Nephron (organoid): ENCODE data around the gene CAPS.
A peak's percentile ranks its signal among the peaks of the same experiment; 100 is the strongest.

Experiments
- H3K27ac Mint-ChIP-seq, 3 experiments: 2 replicates each; pipeline ENCODE4 v1.8.0; 2020; ENCODE audit warnings: mixed read lengths in 3 of 3, mild to moderate bottlenecking in 2 of 3, moderate library complexity in 1 of 3
- H3K27me3 Mint-ChIP-seq: 2 replicates; pipeline ENCODE4 v1.8.0; 2021; ENCODE audit warnings: low read depth, mild to moderate bottlenecking, moderate library complexity, mixed read lengths
- H3K36me3 Mint-ChIP-seq: 2 replicates; pipeline ENCODE4 v1.8.0; 2020; ENCODE audit warnings: low read depth, mixed read lengths
- H3K4me1 Mint-ChIP-seq: 2 replicates; pipeline ENCODE4 v1.8.0; 2020; ENCODE audit warnings: mixed read lengths
- H3K4me3 Mint-ChIP-seq, 3 experiments: 2 replicates each; pipeline ENCODE4 v1.8.0; 2020; ENCODE audit warnings: mild to moderate bottlenecking in 3 of 3, mixed read lengths in 3 of 3, moderate library complexity in 2 of 3
- H3K9me3 Mint-ChIP-seq: 2 replicates; pipeline ENCODE4 v1.8.0; 2020; ENCODE audit warnings: mixed read lengths
- TF ChIP-seq, protein P1 (sequence below), 3 experiments: fragments of 200-600 bp; sonication (generic); IDR thresholded peaks; one replicate each; pipeline ENCODE4 v1.5.0; 2021; ENCODE audit warnings: antibody characterized with exemption in 3 of 3; ENCODE audit not compliant: unreplicated experiment in 3 of 3

The CAPS gene

GRCh38 chr19:5914946-5915781 lies 1.1 kb downstream of the CAPS start:
- Mint-ChIP-seq H3K36me3 (peaks cover 19% of the 10 kb centered on the region), H3K27ac (peak overlapping the region in 1 of 3 experiments; percentile 83), H3K4me3 (no peak overlapping the region), H3K27me3 (no peaks in the 10 kb centered on the region), H3K9me3 (no peaks in the 10 kb centered on the region), H3K4me1 (no peaks in the 10 kb centered on the region)
- TF ChIP-seq, protein P1, sequence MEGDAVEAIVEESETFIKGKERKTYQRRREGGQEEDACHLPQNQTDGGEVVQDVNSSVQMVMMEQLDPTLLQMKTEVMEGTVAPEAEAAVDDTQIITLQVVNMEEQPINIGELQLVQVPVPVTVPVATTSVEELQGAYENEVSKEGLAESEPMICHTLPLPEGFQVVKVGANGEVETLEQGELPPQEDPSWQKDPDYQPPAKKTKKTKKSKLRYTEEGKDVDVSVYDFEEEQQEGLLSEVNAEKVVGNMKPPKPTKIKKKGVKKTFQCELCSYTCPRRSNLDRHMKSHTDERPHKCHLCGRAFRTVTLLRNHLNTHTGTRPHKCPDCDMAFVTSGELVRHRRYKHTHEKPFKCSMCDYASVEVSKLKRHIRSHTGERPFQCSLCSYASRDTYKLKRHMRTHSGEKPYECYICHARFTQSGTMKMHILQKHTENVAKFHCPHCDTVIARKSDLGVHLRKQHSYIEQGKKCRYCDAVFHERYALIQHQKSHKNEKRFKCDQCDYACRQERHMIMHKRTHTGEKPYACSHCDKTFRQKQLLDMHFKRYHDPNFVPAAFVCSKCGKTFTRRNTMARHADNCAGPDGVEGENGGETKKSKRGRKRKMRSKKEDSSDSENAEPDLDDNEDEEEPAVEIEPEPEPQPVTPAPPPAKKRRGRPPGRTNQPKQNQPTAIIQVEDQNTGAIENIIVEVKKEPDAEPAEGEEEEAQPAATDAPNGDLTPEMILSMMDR (IDR thresholded peaks at IDR 0.05; ENCODE audit: unreplicated experiment in 3 of 3), result no peak

GRCh38 chr19:5915782-5916165 lies 1.7 kb downstream of the CAPS start:
- Mint-ChIP-seq H3K27ac (peak overlapping the region in 1 of 3 experiments; percentile 83), H3K4me1 (no peaks in the 10 kb centered on the region), H3K27me3 (no peaks in the 10 kb centered on the region), H3K4me3 (no peak overlapping the region), H3K36me3 (peaks cover 19% of the 10 kb centered on the region), H3K9me3 (no peaks in the 10 kb centered on the region)
- TF ChIP-seq, protein P1 (IDR thresholded peaks at IDR 0.05; ENCODE audit: unreplicated experiment in 3 of 3), result no peak

GRCh38 chr19:5916181-5916708 lies 2.2 kb downstream of the CAPS start:
- no peaks in the 10 kb centered on the region for H3K9me3 Mint-ChIP-seq
- TF ChIP-seq, protein P1 (IDR thresholded peaks at IDR 0.05; ENCODE audit: unreplicated experiment in 3 of 3), result no peak

GRCh38 chr19:5917431-5918107 lies 3.5 kb downstream of the CAPS start:
- H3K27me3 Mint-ChIP-seq, result no peaks in the 10 kb centered on the region
- TF ChIP-seq, protein P1 (IDR thresholded peaks at IDR 0.05; ENCODE audit: unreplicated experiment in 3 of 3), result no peak
- H3K4me3 Mint-ChIP-seq, result no peak overlapping the region
- H3K9me3 Mint-ChIP-seq, result no peaks in the 10 kb centered on the region
- H3K4me1 Mint-ChIP-seq, result no peaks in the 10 kb centered on the region
- H3K27ac Mint-ChIP-seq, result no peak overlapping the region
- H3K36me3 Mint-ChIP-seq, result peaks cover 32% of the 10 kb centered on the region

More at GRCh38 chr19:5916181-5916708, 2.2 kb downstream of the CAPS start:
- Mint-ChIP-seq H3K27ac (peak overlapping the region in 1 of 3 experiments; percentile 83), H3K4me1 (no peaks in the 10 kb centered on the region), H3K27me3 (no peaks in the 10 kb centered on the region), H3K4me3 (no peak overlapping the region), H3K36me3 (peaks cover 21% of the 10 kb centered on the region)

GRCh38 chr19:5918463-5919079 lies 4.5 kb downstream of the CAPS start:
- H3K27me3 Mint-ChIP-seq, result no peaks in the 10 kb centered on the region
- H3K27ac Mint-ChIP-seq, result no peak overlapping the region
- no peaks in the 10 kb centered on the region for H3K9me3 Mint-ChIP-seq
- TF ChIP-seq, protein P1 (IDR thresholded peaks at IDR 0.05; ENCODE audit: unreplicated experiment in 3 of 3), result no peak
- H3K36me3 Mint-ChIP-seq, result peaks cover 35% of the 10 kb centered on the region
- no peak overlapping the region for H3K4me3 Mint-ChIP-seq
- no peaks in the 10 kb centered on the region for H3K4me1 Mint-ChIP-seq
